Upper lobe of right lung (tissue), 1 donor: Measurements from ENCODE around the gene SMAD9. TPM values are rescaled to one million over a fixed set of nuclear protein-coding genes. Genes with fewer than 3 reads are reported as not detected.

ENCODE experiments used
- ATAC-seq: fragments of 200-7000 bp; cut with Tn5 transposase; one replicate; pipeline ENCODE4 v1.9.1; 2020; ENCODE audit warnings: mild to moderate bottlenecking, moderate library complexity
- DNase-seq: peaks from one replicate; pipeline ENCODE4 v3.0.0-alpha.2; 2020
- H3K27ac ChIP-seq: fragments of 200-600 bp; one replicate; pipeline ENCODE4 v1.8.0; 2022
- H3K27me3 ChIP-seq: fragments of 200-600 bp; one replicate; pipeline ENCODE4 v1.8.0; 2022; ENCODE audit warnings: mild to moderate bottlenecking
- H3K36me3 ChIP-seq: fragments of 200-600 bp; one replicate; pipeline ENCODE4 v1.8.0; 2022
- H3K4me1 ChIP-seq: fragments of 200-600 bp; one replicate; pipeline ENCODE4 v1.8.0; 2022
- H3K4me3 ChIP-seq: fragments of 200-600 bp; one replicate; pipeline ENCODE4 v1.8.0; 2022; ENCODE audit warnings: mild to moderate bottlenecking
- H3K9me3 ChIP-seq: fragments of 200-600 bp; one replicate; pipeline ENCODE4 v1.8.0; 2022
- intact Hi-C: fragments of 100-400 bp; cut with DNase I; formaldehyde crosslinking; loops from one replicate; pipeline ENCODE4 v1.11.0; 2022
- total RNA-seq: library from RNA; stranded (reverse); fragmentation: NEBNext Ultra II Directional; extraction: Animal tissue kit (Norgen Biotek cat#: 25700); gene quantifications from one replicate; pipeline ENCODE4 v1.2.1, GENCODE V29; 2021
- TF ChIP-seq, protein P1 (sequence below): fragments of 200-600 bp; IDR thresholded peaks from one replicate; pipeline ENCODE4 v1.8.0; 2022; ENCODE audit warnings: antibody characterized with exemption
- donor health status: DM: no; HTN: yes; CAD: no; lungs with severe emphysema.

Gene SMAD9
- total RNA-seq, 1 donor from 2014 or later: 21.5 TPM

DNA sequence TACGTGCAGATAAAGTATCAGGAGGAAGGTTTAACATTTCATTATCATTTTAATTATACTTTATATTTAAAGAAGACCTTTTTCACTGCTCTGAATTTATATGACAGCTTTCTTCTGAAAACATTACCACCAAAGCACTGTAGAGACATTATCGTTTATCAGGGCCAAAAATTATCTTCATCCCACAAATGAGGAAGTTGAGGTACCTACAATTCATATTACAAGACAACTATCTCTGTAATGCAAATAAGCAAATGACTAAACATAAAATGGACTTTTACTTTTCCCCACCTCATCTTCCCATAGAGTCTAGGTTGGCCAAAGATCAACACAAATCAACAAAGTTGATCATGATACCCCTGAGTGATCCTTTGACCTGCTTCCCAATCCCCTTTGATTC, 30.9 kb upstream of the SMAD9 start:
- Histone ChIP-seq H3K9me3 (no peaks in the 10 kb centered on the region), H3K36me3 (peaks cover 45% of the 10 kb centered on the region), H3K4me1 (no peaks in the 10 kb centered on the region), H3K27me3 (no peaks in the 10 kb centered on the region), H3K27ac (no peak overlapping the region), H3K4me3 (no peak overlapping the region)
- no peak for DNase-seq
- ATAC-seq: no peak
- TF ChIP-seq, protein P1, sequence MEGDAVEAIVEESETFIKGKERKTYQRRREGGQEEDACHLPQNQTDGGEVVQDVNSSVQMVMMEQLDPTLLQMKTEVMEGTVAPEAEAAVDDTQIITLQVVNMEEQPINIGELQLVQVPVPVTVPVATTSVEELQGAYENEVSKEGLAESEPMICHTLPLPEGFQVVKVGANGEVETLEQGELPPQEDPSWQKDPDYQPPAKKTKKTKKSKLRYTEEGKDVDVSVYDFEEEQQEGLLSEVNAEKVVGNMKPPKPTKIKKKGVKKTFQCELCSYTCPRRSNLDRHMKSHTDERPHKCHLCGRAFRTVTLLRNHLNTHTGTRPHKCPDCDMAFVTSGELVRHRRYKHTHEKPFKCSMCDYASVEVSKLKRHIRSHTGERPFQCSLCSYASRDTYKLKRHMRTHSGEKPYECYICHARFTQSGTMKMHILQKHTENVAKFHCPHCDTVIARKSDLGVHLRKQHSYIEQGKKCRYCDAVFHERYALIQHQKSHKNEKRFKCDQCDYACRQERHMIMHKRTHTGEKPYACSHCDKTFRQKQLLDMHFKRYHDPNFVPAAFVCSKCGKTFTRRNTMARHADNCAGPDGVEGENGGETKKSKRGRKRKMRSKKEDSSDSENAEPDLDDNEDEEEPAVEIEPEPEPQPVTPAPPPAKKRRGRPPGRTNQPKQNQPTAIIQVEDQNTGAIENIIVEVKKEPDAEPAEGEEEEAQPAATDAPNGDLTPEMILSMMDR: no peak
- intact Hi-C loops: no loop called here

DNA sequence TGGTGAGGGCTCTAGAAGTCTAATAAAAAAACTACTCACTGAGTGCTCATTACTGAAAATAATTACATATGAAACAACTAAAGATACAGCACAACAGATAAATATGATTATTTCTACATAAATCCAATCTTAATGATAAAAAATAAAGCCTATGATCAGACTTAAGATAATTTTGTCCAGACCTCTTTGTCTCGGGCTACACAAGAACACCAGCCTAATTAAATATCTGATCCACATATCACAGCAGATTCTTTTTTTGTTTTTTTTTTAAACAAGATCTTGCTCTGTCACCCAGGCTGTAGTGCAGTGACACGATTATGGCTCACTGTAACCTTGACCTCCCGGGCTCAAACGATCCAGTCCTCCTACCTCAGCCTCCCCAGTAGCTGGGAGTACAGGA, 30.3 kb upstream of the SMAD9 start:
- H3K4me3 ChIP-seq: no peak overlapping the region
- H3K36me3 ChIP-seq: peaks cover 45% of the 10 kb centered on the region
- no peaks in the 10 kb centered on the region for H3K4me1 ChIP-seq
- no peak for DNase-seq
- no peak overlapping the region for H3K27ac ChIP-seq
- intact Hi-C loops: no loop called here
- H3K27me3 ChIP-seq: no peaks in the 10 kb centered on the region
- ATAC-seq: no peak
- TF ChIP-seq, protein P1: no peak
- no peaks in the 10 kb centered on the region for H3K9me3 ChIP-seq

DNA sequence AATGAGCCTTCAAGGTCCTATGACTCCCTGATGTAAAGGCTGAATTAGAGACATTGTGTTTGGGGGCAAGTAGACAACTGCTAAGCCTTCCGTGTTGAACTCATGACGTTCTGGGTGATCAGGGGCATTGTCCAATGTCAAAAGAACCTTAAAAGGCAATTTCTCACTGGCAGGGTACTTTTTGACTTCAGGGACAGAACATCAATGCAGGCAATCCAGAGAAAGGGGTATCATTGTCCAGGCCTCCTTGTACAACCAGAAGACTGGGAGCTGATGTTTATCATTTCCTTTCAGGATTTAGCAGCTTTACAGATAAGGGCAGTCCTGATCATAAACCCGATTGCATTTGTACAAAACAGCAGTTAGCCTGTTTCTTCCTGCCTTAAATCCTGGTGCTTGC, 25.0 kb upstream of the SMAD9 start:
- no peak for ATAC-seq
- Histone ChIP-seq H3K9me3 (no peaks in the 10 kb centered on the region), H3K4me1 (no peaks in the 10 kb centered on the region), H3K36me3 (peaks cover 12% of the 10 kb centered on the region), H3K27me3 (no peaks in the 10 kb centered on the region), H3K4me3 (no peak overlapping the region), H3K27ac (no peak overlapping the region)
- no peak for DNase-seq
- intact Hi-C loops: no loop called here
- TF ChIP-seq, protein P1: no peak

DNA sequence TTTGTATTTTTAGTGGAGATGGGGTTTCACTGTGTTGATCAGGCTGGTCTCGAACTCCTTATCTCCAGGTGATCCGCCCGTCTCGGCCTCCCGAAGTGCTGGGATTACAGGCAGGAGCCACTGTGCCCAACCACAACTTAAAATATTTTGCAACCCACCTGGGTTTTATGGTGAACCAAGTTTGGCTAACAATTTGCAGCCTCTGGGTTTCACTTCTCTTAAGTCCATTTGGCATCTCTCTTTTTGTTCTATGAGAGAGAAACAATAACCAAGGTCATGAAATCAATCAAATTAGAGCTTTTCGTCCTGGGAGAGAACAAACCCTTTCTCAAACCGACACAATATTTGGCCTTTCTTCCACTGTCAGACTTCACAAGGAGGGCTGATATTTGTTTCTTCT, 5.6 kb upstream of the SMAD9 start:
- Histone ChIP-seq H3K9me3 (no peaks in the 10 kb centered on the region), H3K4me3 (no peak overlapping the region), H3K27me3 (no peaks in the 10 kb centered on the region), H3K4me1 (no peaks in the 10 kb centered on the region), H3K36me3 (no peaks in the 10 kb centered on the region), H3K27ac (no peak overlapping the region)
- ATAC-seq (no peak), DNase-seq (no peak)
- TF ChIP-seq, protein P1: no peak
- intact Hi-C loops: no loop called here

DNA sequence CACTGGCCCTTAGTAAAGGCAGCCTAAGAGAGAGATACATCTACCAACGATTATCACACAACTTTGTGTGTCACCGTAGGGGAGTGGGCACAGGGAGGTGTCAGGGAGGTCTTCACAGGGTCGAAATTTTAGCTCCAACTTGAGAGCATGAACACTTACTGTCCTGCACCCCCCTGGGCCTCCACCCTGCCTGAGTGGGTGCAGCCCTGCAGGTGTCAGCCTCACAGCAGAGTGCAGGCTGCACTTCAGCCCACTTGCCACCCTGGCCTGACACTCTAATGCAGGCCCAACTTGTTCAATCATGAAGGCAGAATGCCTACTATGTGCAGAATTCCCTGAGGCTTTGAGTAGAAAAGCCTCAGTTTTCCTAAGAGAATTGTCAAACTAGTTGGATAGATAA, 4.0 kb upstream of the SMAD9 start:
- TF ChIP-seq, protein P1: no peak
- Histone ChIP-seq H3K27me3 (no peaks in the 10 kb centered on the region), H3K9me3 (no peaks in the 10 kb centered on the region), H3K4me3 (no peak overlapping the region), H3K27ac (no peak overlapping the region), H3K4me1 (no peaks in the 10 kb centered on the region), H3K36me3 (no peaks in the 10 kb centered on the region)
- intact Hi-C loops: no loop called here
- ATAC-seq (no peak), DNase-seq (no peak)

DNA sequence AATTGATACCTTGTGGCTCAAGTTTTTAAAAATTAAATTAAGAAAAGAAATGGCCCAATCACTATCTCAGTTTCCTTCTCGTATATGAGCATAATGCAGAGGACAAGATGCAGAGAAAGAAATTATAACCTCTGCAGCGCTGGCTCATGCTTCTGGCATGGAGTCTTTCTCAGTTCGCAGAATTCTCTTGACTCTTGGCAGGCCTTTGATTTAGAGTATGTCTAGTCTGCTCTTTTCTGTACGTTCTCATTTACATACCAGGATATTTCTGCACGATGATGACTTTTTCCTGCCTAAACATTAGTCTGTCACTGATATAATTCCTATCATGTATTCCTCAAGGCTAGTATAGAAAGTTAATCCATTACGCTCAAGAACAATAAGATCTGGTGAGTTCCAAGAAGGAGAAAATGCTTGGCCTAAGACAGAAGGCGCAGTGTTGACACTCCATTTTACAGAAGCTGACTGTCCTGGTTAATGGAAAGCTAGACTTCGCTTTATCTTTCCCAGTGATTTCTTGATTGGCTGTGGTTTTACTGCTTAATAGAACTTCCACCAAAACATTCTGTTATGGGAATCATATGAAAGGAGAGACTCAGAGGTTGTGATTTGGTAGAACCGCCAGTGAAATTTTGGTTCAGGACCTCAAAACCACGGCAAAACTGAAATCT, 1.7 kb upstream of the SMAD9 start:
- Histone ChIP-seq H3K27me3 (no peaks in the 10 kb centered on the region), H3K4me1 (peaks cover 8% of the 10 kb centered on the region), H3K4me3 (no peak overlapping the region), H3K27ac (no peak overlapping the region), H3K9me3 (no peaks in the 10 kb centered on the region), H3K36me3 (no peaks in the 10 kb centered on the region)
- TF ChIP-seq, protein P1: no peak
- intact Hi-C loops: no loop called here
- DNase-seq (no peak), ATAC-seq (no peak)
